ENCODE measurements around the gene RIPK4. TPM values are rescaled to one million over a fixed set of nuclear protein-coding genes. Genes with fewer than 3 reads are reported as not detected.
A peak's percentile ranks its signal among the peaks of the same experiment; 100 is the strongest.

The RIPK4 gene
- total RNA-seq, 1 experiment from 2014 or later = 39.5 TPM

DNA sequence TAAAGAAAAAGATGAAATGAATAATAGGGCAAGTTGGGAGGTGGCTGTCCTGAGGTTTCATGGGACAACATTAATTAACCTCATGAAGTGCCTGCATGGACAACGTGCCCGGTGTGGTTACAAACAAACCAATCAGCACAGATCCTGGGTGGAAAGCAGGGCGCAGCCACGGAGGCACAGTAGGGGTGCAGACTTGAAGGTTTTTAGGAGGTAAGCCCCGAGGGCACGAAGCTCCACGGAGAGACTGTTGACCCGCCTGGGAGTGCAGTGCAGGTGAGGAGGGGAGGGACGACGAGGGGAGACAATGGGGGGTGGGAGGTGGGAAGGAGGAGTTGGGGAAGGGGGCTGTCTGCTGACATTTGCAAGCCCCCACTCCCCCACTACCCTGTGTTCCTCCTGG is 2.3 kb upstream of the RIPK4 start:
- DNase-seq (ENCODE audit: low read depth) = no peak

DNA sequence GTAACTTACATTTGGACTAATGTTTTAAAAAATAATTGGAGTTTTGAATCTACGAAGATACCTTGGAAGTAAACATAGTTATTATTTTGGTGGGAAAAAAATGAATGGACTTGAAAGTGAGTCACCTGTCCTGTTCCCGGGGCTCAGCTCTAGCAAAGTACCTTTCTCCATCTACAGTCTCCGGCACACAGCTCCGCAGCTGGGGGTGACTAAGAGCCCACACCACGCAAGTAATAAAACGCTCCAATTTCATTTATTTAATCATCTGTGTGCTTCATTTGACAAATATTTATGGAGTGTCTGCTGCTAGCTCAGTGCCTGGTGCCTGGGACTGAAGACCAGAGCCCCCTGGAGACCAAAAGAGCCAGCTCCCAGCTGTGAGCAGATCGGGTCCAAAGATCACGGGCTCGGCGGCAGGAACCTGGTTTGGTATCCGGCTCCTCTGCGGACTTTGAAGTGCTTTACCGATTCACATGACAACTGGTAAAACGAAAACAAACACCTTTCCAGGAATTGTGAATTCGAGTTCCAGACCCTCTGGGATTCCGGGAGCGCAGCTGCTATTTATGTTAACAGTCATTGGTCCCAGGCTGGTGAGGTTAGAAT is 1.7 kb upstream of the RIPK4 start:
- peak; percentile 94 for DNase-seq (ENCODE audit: low read depth)

DNA sequence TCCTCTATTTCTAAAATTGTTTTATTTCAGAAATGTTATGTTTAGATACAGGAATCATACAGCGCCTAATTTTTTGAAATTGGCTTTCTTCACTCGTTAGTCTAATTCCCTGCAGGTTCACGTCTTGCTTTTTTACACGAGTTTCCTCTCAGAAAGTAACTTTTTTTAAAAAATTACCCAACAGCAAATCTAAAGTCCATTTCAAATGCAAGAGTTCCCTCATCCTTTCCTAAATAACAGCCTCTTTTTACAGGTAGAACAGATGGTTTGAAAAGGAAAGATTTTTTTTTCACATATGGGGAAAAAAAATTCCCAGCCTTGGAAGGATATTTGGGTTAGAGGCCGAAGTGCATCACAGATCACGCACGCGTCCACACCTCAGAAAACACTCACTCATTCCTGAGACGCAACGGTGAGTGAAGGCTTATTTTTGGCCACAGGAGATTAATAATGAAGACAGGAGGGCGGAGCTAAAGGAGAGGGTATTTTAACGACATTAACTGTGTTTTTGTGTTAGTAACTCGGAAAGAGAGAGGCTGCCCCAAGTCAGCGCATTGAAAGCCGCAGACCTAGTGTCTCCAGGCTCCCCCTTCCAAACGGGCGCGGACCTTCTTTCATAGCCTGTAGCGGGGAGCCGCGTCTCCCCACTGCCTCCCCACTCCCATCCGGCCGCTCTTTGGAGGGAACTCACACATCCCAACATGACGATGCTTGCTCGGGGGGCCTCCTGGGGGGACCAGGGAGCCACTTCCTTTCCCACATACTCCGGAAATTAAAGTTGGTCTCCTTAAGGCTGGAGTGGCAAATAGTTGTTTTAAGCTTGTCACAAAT is 969 bp upstream of the RIPK4 start:
- DNase-seq (ENCODE audit: low read depth) = peak; percentile 92

DNA sequence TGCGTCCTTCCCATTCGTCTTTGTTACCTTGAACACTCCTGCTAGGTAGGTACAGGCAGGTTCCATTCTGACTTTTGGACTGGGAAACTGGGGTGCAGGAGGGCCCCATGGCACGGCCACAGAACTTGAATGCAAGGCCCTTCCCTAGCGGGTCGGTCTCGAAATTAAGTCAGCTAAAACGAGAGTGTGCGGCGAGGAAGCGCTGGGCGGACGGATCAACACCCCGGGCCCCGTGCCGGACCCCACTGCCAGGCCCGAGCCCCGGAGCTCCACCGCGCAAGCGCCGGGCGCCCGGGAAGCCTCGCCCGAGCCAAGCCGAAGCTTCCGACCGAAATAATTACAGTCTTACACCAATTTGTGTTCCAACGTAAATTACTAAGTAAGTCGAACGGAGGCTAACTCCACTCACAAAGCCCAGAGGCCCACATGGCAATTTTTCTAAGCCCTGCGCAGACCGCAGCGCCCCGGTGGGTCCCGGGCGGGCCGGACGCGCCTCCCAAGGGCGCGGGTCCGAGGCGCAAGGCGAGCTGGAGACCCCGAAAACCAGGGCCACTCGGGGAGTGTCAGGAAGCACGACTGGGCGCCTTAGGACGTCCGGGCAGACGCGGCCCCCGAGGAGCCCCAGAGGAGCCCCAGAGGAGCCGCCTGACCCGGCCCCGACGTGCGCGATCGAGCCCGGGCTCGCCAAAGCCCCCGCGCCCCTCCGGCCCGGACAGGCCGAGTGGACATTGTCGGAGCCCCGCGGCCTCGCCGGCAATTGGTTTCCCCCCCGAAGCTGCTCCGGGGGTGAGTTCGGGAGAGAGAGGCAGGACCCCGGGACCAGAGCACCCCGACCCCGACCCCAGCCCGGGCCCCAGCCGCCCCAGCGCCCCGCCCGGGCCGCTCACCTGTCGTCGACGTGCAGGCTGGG is 624 bp downstream of the RIPK4 start:
- no peak for DNase-seq (ENCODE audit: low read depth)

DNA sequence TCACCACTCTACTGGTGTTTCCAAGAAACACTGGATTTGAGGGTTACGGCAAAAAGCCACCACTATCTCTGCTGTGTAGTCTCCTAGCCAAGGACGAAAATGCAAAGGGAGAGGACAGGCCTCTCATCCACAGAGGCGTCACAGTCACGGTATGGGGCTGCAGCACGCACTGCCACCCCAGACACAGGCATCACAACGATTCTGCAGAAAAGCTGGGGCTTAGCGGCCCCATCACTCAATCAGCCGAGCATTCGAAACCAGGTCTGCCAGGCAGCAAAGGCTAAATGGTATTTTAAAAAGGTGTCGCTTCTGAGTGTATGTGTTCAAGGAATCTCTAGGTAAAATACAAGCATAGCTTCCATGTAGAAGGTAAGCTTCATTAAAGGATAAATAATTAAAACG is 1.4 kb downstream of the RIPK4 start:
- no peak for DNase-seq (ENCODE audit: low read depth)

DNA sequence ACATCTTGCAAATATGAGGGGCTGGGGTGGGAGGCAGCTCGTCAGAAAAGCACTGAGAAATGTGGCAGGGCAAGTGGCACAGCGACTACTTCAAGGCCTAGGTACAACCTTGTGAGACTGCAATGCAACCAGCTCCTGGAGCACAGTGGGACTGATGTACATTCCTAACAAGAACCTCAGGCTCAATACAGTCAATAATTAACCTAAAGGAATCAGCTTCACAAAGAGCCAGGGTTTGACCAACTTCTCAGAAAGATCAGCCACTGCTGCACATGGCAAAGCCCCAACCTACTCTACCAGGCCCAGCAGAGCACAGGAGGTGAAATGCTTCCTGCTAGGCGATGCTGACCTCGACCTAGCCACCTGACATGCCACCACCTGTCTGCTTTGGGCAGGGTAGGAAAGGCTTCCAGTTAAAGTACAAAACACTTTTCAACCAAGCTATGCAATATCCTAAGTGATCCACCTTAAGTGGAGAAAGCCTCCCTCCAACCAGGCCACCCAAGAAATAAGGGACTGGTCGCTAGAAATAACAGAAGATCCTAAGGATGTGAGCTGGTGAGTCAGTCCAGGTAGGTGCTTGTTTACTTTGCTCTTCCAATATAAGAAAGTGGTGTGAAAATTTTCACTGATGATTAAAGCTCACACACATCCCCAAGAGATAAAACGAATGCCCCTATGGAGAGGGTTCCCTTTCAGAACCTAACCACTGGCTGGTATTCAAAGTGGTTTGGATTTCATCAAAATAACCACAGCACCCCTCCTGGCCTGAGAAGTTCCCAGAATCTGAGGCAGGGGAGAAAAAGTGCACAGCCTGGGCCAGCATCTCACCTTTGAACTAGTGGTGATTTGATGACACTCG is 2.1 kb downstream of the RIPK4 start:
- DNase-seq (ENCODE audit: low read depth) = no peak

DNA sequence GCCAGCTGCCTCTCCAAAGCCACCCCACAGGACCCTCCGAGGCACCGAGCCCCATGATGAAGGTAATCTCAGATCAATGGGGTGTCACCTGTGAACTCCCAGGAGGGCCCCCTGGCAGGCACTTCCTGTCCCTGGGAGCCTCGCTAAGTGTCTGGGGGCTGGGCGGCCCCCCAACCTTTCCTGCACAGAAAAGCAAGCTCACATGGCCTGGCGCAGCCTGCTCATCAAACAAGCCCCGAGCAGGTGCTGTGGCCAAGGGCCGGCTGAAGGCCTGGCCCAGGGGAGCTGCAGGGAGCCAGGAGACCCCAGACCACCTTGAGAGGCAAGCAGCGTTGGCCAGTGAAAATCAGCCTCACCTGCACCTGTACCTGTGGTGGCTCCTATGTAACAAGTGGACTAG is 2.9 kb downstream of the RIPK4 start:
- DNase-seq (ENCODE audit: low read depth) = no peak

DNA sequence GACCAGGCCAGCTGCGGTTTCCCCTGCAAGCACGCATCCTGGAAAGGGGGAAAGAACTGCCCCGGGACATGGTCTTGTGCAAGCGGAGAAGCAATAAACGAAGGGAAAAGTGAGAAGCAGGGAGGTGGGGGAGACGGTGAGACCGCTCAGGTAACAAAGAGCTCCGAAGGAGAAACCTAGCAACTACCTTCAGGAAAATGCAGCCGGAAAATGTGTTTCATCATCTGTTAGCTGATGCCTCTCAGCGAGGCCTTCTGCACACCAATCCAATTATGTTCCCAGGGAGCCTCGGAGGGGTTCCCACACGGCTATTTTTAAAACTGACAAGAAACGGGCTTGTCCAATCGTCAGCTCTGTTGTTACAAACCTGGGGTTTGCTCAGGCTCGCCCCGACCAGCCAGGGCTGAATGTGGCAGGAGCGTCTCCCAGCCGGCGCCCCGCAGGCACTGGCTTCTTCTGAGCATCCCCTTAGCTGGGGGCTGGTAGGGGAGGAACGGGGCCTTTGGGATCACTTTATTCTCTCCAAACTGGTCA is 3.4 kb downstream of the RIPK4 start:
- no peak for DNase-seq (ENCODE audit: low read depth)

DNA sequence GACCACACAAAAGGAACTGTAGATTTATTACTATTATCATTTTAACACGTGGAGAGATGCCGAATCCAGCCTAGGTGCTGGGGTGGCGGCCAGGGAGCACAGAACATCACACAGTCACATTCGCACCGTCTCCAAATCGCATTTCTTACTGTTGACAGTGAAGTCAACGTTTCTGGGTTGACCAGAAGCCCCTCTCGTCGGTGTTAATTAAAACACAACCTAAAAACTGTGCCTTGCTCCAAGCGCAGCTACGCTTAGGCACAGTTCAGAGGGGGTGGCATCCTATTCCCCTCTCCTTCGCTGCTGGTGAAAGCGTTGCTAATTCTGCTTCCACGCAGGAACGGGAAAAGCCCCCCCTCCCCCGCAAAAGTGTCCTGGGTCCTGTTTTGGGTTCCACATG is 4.1 kb downstream of the RIPK4 start:
- DNase-seq (ENCODE audit: low read depth) = no peak

DNA sequence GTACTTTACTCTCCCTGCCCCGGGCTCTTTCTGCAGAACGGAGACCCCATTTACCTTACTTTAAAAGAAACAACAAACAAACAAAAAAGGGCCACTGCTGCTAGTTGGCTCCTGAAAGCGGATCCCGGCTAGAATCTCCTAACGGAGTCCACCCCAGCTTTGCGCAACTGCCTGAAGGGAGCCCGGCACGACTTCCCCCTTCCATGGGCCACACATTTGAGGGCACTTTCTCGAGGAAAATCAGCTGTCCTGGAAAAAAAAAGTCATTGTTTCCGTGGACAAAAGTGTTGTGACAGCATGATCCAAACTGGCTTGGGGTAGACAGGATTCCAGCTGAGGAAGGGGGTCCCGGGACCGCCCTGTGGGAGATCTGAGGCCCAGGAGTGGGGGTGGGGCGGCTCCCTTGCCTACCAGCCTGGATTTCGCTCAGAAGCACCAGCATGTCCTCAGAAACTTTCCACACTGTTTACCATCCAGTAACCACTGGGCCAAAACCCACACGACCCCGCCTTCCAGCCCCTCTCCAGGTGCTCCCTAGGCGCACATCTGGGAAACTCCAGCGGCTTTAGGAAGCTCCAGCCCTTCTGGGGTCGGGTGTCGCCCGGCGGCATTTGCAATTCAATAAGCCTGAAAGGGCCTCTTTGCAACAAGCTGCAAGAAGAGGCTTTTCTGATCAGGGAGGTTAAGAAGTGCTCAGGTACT is 4.8 kb downstream of the RIPK4 start:
- no peak for DNase-seq (ENCODE audit: low read depth)

DNA sequence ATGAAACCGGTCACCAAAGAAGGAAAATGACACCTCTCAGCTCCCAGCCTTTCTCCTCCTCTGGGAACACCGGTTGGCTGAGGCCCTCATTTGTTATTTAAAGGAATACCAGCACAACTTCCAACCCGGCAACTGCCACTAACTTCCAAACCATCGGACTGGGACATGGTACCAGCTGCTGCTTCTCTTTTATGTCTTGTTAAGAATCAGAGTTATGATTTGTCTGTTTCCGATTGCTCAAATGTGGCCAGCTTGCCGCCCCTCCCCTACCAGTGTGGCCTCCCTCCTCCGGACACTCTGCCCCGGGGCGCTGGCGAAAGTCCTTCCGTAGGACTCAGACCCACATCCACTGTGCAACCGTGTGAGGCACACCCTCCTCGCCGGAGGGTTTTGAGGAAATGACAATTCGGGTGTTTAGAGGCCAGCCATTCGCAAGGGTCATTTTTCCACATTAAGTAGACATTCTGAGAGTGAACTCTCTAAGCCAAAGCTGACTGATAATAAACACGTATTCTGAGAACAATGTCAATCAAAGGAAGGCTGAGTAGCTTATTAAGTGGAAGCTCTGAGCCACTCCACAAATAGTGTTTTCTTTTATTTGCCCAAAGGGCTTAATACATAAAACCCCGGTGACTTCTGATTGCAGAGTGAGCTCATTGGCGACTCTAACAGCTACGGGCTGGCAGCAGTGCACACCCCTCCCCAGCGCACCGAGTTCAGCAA is 5.5 kb downstream of the RIPK4 start:
- peak; percentile 68 for DNase-seq (ENCODE audit: low read depth)

DNA sequence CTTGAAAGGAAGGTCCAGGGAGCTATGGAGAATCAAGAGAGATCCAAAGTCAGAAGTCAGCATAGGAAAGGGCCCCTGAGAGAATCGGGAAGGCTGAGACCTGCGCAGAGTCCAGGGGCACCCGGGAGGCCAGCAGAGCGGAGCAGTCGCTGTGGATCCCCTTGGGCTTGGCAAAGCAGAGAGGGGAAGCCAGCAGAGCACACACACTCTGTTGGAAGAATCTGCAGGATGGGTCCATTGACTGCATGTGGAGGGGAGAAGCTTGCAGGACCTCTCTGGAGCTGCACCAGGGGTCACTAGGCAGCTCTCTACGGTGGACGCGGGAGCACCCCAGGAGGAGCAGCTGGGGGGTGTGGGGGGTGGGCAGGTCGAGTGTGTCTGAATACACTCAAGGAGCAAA is 6.4 kb downstream of the RIPK4 start:
- DNase-seq (ENCODE audit: low read depth) = no peak

DNA sequence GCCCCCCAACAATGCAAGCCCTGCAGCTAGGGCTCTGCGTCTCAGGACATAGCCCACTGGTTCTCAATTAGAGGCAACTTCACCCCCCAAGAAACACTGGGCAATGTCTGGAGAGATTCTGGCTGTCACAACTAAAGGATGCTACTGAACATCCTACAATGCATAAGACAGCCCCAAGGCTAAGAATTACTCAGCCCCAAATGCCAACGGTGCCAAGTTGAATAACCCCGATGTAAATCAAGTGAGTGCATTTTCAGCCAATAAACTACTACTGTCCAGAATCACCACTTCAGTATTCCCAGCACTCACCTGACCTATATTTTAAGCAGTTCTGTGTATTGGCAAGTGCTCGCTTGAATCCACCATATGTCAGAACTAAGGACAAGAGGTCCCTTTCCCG is 6.9 kb downstream of the RIPK4 start:
- no peak for DNase-seq (ENCODE audit: low read depth)

DNA sequence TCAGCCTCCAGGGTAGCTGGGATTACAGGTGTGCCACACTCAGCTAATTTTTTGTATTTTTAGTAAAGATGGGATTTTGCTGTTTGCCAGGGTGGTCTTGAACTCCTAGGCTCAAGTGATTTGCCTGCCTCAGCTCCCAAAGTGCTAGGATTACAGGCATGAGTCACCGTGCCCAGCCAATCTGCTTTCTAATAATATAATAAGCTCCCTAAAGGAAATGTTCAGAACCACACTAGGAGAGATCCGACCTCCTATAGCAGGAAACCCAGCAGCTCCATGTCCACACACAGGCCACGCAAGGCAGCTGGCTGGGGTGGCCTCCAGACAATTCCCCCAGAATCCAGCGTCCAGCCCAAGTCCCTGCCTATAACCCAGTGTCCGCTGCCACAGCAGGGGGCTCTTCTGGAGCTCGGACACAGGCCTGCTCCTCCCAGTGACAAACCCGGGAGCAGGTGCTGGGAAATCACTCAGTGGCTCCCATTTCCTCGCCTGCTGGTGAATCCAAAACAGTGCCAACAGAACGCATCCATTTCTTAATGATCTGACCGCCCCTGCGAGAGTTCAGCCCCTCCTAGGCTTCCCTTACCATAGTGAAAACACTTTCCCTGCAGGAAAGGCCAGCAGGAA is 7.5 kb downstream of the RIPK4 start:
- peak; percentile 77 for DNase-seq (ENCODE audit: low read depth)

DNA sequence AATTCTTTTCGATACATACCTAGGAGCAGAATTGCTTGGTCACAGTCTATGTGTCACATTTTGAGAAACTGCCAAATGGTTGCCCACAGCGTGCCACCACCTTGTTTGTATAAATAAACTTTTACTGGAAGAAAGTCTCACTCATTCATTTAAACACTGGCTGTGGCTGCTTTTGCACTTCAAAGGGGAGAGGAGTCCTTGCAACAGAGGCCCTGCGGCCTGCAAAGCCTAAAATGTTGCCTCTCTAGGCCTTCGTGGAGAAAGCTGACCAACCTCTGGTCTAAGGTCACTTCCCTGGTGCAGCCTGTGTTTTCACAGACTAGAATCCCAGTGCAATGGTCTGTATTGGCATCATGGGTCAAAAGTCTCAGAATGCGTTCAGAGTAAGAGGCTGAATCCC is 8.3 kb downstream of the RIPK4 start:
- peak; percentile 86 for DNase-seq (ENCODE audit: low read depth)

DNA sequence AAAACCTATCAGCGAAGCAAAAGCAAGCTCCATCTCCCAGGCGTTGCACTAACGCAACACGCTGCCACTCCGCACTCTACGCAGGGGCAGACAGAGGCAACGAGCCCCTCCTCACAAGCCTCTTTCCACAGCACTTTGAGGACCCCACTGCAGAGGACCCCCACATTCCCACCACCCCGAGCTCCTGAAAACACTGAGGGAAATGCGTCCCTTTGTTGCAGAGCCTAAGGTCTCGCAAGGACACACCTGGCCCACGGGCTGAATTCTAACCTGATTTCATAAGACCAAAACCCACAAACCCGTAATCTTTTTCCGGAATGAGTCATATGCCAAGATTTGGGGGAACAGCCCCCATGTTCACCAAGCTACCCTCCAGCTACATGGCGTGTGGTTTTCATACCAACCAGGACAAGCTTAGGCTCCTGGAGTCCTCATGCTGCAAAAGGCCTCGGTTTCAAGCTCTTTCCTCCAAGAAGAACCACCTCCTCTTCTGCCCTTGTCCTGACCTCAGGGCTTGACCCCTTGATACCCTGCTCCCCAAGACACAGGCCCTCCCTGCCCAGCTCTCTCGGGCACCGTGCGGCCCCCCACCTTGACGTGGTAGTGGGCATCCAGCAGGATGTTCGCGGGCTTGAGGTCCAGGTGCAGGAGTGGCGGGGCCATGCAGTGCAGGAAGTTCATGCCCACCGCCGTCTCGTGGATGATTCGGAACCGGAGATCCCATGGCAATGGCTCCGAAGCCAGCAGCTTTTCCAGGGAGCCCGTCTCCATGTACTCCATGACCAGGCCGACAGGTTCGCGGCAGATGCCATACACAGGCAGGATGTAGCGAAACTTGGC is 10.7 kb downstream of the RIPK4 start:
- DNase-seq (ENCODE audit: low read depth) = no peak

DNA sequence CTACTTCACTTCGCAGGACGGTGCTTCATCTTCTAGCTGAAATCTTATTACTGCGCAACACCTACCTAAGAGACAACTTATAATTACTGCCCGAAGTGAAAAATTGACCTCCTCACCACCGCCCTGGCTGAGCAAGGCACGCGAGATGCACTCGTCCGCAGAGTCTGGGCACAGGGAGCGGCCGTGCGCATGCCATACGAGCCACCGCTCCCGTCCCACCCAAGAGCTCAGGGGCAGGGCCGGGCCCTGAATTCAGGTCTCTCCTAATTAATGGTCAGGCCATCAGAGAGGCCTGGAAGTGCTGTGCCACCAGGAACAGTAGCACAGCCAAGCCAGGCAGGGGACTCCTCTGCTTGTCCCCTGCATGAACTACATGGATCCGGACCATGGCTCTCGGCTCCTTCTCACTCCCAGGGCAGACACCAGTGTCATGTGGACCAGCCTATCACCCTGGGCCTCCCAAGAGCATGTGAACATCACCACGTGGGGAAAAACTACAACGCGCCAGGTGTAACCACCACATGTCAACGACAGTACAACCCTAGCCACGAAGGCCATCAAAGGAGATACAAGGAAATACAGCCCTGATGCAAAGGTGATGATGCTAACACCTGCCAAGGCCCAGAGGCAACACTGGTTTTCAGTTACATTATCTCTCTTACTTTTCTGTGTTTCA is 11.5 kb downstream of the RIPK4 start:
- DNase-seq (ENCODE audit: low read depth) = no peak

DNA sequence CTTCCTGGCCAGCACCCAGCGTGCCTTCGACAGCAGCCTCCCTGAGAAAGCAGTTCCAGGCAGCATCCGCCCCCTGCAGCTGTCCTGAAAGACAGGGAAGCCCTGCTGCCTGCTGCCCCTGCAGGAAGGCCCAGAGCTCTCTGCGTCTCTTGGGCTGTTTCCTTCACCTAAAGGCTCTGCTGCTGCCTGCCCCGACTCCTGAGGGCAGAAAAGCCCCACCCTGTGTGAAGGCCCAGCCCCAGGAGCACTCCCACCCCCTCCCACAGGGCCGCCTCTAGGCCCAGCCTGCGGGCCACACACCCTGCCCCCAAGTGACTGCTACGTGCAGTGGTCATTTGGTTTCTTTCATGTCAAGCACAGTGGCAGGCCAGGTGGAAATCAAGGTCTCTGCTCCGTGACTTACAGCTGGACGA is 12.4 kb downstream of the RIPK4 start:
- peak; percentile 60 for DNase-seq (ENCODE audit: low read depth)

Data from Daoy (cell line).